Measurements from ENCODE around the gene FMN1. TPM values are rescaled to one million over a fixed set of nuclear protein-coding genes. Genes with fewer than 3 reads are reported as not detected.
"Not testable (repeated sequence)": the region's sequence is repeated elsewhere in the genome, so short reads cannot be mapped to it uniquely, and the experiment has no call there.

Gene FMN1
- total and polyA plus RNA-seq, 7 donors: 0.21 to 20.0 (median 2.5) TPM

DNA sequence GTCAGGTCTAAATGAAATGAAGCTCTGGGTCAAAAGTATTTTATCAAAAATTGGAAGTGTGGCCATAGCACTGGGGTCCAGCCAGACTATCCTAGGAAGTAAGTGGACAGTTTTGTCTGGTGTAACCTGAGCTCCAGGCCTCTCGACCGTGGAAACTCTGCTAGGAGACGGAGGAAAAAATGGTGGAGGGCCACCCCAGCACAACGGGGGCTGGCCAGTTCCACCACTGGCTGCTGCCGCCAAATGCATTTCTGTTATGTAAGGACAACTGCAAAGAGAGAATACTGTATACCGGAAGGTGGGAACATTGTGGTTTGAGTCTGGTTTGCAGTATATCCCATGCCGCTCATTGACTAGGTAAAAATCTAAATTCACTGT, 241.0 kb downstream of the FMN1 start:
- DNase-seq (no peak), ATAC-seq (no peak)
- Histone ChIP-seq H3K9me3 (no peaks in the 10 kb centered on the region), H3K27me3 (ENCODE audit: insufficient read depth in 3 of 3, low read length in 2 of 3) (no peaks in the 10 kb centered on the region), H3K4me1 (no peaks in the 10 kb centered on the region), H3K4me3 (no peak overlapping the region), H3K27ac (no peak overlapping the region), H3K36me3 (ENCODE audit: insufficient read depth in 1 of 2, low read depth in 1 of 2) (no peaks in the 10 kb centered on the region)
- intact Hi-C loops (cut with DNase I): loop anchor here in 1 of 2 donors (5.0 kb wide), 1 partner anchor 291 kb away; no protein-coding TSS in a partner anchor
- TF ChIP-seq CTCF (IDR thresholded peaks at IDR 0.05): no peak
- WGBS, 3 donors: 51 to 54% (median 52%) methylated on average over 7 of the region's 7 CpGs

- H3K4me1 ChIP-seq: no peaks in the 10 kb centered on the region
- no peaks in the 10 kb centered on the region for H3K9me3 ChIP-seq
- H3K36me3 ChIP-seq (ENCODE audit: insufficient read depth in 1 of 2, low read depth in 1 of 2): no peaks in the 10 kb centered on the region
- intact Hi-C loops (cut with DNase I): loop anchor here in 1 of 2 donors (5.0 kb wide), 1 partner anchor 291 kb away; no protein-coding TSS in a partner anchor
- H3K4me3 ChIP-seq: no peak overlapping the region
- peak in 1 of 2 donors; percentile 26 for DNase-seq
- H3K27me3 ChIP-seq (ENCODE audit: insufficient read depth in 3 of 3, low read length in 2 of 3): no peaks in the 10 kb centered on the region
- H3K27ac ChIP-seq: no peak overlapping the region
- TF ChIP-seq CTCF (IDR thresholded peaks at IDR 0.05): no peak
- no peak for ATAC-seq
- WGBS, 3 donors: 30 to 43% (median 38%) methylated on average over 12 of the region's 12 CpGs
Observed at GRCh38 chr15:32952901-32953532, 241.5 kb downstream of the FMN1 start.

GRCh38 chr15:32951736-32952464, 242.6 kb downstream of the FMN1 start:
- Histone ChIP-seq H3K4me1 (no peaks in the 10 kb centered on the region), H3K36me3 (ENCODE audit: insufficient read depth in 1 of 2, low read depth in 1 of 2) (no peaks in the 10 kb centered on the region), H3K9me3 (no peaks in the 10 kb centered on the region), H3K27ac (no peak overlapping the region), H3K27me3 (ENCODE audit: insufficient read depth in 3 of 3, low read length in 2 of 3) (no peaks in the 10 kb centered on the region), H3K4me3 (no peak overlapping the region)
- DNase-seq (no peak), ATAC-seq (no peak)
- WGBS, 3 donors: 75 to 76% (median 76%) methylated on average over 4 of the region's 4 CpGs
- intact Hi-C loops (cut with DNase I): loop anchor here in 1 of 2 donors (5.0 kb wide), 1 partner anchor 290 kb away; no protein-coding TSS in a partner anchor
- TF ChIP-seq CTCF (IDR thresholded peaks at IDR 0.05): no peak

GRCh38 chr15:32950051-32950450, 244.5 kb downstream of the FMN1 start:
- not testable (repeated sequence) for H3K4me3 ChIP-seq; H3K4me1 ChIP-seq; ATAC-seq; H3K9me3 ChIP-seq; H3K27me3 ChIP-seq (ENCODE audit: insufficient read depth in 3 of 3, low read length in 2 of 3); H3K36me3 ChIP-seq (ENCODE audit: insufficient read depth in 1 of 2, low read depth in 1 of 2); DNase-seq; H3K27ac ChIP-seq
- intact Hi-C loops (cut with DNase I): loop anchor here in 1 of 2 donors (5.0 kb wide), 1 partner anchor 288 kb away; no protein-coding TSS in a partner anchor

- no peaks in the 10 kb centered on the region for H3K9me3 ChIP-seq
- no peak overlapping the region for H3K27ac ChIP-seq
- DNase-seq: no peak
- H3K36me3 ChIP-seq (ENCODE audit: insufficient read depth in 1 of 2, low read depth in 1 of 2): no peaks in the 10 kb centered on the region
- peaks cover 5% of the 10 kb centered on the region for H3K4me1 ChIP-seq
- no peak overlapping the region for H3K4me3 ChIP-seq
- intact Hi-C loops (cut with DNase I): no loop called here
- no peaks in the 10 kb centered on the region for H3K27me3 ChIP-seq (ENCODE audit: insufficient read depth in 3 of 3, low read length in 2 of 3)
- ATAC-seq: no peak
- TF ChIP-seq CTCF (IDR thresholded peaks at IDR 0.05): no peak
- 94 to 99% (median 98%) methylated on average over 4 of the region's 4 CpGs for WGBS, 3 donors
Observed at GRCh38 chr15:32946210-32946609, 248.3 kb downstream of the FMN1 start.

All from psoas muscle (tissue), 8 donors.